Activated naive CD4-positive, alpha-beta T cell treated with anti-CD3 and anti-CD28 coated beads, Interleukin-2, amount 50 U/mL, for 16 hours (primary cell): ENCODE measurements around the gene MRPL9.
A peak's percentile ranks its signal among the peaks of the same experiment; 100 is the strongest.

ENCODE experiments used
- DNase-seq: peaks from one replicate; pipeline ENCODE4 v3.0.0-alpha.2; 2020

Gene MRPL9

DNA sequence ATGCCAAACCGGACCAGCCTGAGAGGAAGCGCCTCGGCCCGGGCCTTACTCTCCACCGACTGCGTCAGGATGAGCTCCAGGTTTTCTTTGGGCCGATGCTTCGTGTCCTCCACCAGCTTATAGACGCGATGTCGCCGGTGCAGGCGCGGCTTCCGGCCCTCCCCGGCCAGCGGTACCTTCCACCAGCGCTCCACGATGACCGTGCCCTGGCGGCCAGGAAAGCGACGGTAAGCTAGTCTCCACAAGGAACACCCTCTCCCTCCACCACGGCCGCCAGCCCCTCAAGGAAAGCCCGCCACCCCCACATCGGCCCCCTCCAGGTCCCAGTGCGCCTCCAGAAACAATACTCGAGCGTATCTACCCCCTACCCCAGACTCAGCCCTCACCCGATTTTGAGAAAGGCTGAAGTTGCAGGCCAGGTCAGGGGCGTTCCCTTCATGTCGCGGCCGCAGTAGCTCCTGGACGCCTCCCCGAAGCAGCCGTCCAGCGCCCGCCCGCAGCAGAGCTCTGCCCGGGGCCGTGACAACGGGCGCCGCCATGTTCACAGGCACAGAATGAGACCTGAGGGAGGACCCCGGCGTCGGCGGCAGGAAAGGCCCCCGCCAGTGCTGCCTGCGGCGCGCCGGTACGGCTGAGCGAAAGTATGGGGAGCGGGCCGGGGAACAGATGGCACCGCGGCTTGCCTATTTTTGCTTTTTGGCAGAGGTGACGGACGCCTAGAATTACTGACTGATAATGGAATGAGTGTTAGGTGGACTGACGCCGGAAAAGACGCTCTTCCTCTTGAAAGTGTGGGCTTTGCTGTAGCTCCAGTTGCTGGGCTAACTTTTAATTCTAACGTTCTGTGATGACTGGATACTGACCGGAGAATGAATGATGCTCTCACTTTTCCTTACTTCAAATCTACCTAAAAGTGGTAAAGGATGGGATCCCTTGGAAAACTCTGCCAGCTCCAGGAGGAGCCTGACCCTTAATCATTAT lies at the start of gene MRPL9:
MRPL9 (minus strand) TSS at position 556 of the 981 bp plus-strand sequence; CDS start at position 539, 17 bp downstream.
- peak; percentile 88 for DNase-seq

GRCh38 chr1:151811181-151811580 lies 47.9 kb upstream of the MRPL9 start:
- no peak for DNase-seq

GRCh38 chr1:151809985-151810556 lies 46.8 kb upstream of the MRPL9 start:
- no peak for DNase-seq

DNA sequence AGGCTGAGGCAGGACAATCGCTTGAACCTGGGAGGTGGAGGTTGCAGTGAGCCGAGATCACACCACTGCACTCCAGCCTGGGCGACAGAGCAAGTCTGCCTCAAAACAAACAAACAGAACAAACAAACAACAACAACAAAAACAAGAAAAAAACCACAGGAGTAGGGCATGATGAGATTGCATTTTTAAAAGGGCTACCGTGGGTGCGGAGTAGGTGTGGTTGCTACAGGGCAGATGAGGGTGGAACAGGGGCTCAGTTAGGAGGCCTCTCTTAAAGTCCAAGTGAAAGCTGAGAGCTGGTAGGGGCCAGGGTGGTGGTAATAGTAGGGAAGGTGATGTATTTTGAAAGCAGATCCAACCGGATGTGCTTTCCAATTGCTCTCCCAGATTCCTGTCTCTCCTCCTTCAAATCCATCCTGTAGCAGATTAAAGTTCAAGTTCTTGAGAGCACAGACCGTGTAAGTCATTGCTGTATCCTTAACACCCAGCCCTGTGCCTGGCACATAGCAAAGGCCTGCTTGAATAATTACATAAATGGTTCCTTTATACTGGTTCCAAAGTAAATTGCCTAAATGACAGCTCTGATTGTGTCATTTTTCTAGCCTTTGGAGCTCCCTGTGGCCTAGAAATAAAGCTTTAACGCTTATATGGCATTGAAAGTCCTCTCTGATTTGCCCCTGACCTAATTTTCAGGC lies 46.1 kb upstream of the MRPL9 start:
- no peak for DNase-seq

GRCh38 chr1:151807766-151808165 lies 44.5 kb upstream of the MRPL9 start:
- DNase-seq: no peak

- DNase-seq: no peak
These were observed 43.8 kb upstream of the MRPL9 start for GRCh38 chr1:151807131-151807530.

DNA sequence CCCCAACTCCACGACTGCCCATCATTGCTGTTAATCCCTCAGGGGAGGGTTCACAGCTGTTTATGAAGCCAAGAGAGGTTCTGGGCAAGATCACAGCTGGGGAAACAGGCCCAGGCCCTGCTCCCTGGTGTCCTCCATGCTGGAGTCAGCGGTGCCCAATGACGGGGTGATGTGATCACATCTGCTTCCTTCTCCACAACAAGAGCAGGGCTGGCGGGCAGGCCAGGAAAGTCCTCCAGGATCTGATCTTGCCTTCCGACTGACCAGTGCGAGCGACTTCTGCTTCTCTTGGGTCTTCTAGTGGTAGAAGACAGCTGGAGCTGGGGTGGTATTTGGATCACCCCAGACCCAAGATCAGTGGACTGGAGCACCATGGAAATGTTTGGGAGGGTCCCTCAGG lies 42.9 kb upstream of the MRPL9 start:
- DNase-seq: no peak

- no peak for DNase-seq
These were observed 41.9 kb upstream of the MRPL9 start, which contains the start of gene LINGO4 for GRCh38 chr1:151805066-151805820. Gene LINGO4, minus strand, starts transcription at chr1:151805419. Its CDS starts 2,715 bp downstream, at chr1:151802704.

- DNase-seq: no peak
These were observed 40.6 kb upstream of the MRPL9 start for GRCh38 chr1:151803915-151804314.

- no peak for DNase-seq
These were observed 39.9 kb upstream of the MRPL9 start for GRCh38 chr1:151803164-151803563.

DNA sequence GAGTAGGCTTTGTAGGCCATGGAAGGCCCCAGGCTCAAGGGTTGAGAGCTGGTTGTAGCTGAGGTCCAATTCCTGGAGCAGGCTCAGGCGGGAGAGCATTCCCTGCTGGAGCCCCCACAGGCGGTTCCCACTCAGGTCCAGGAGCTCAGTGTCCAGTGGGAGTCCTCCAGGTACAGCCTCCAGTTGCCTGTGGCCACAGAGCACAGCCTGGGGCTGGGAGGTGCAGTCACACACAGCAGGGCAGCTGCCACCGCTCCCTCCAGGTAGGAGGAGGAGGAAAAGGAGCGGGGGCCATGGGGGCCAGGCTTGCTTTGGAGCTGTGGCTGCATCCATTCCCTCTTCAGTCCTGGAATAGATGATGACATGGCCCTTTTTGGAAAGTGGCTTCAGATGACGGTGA lies 39.1 kb upstream of the MRPL9 start:
- no peak for DNase-seq

DNA sequence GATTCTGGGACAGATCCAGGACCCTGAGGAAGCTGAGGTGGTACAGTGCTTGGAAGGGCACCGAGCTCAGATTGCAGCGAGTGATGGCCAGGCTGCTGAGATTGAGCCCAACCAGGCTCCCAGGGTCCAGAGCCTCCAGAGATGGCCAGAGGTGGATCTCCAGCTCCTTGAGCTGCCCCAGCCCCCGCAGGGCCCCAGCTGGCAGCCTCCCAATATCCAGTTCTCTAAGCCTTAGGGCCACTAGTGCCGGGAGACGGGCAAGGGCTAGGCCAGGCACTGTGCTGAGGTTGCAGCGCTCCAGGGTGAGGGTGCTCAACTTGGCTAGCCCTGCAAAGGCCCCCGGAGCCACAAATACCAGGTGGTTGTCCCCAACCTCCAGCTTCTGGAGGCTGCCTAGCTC lies 38.5 kb upstream of the MRPL9 start:
- no peak for DNase-seq

GRCh38 chr1:151801310-151801820 lies 38.1 kb upstream of the MRPL9 start:
- DNase-seq: no peak

DNA sequence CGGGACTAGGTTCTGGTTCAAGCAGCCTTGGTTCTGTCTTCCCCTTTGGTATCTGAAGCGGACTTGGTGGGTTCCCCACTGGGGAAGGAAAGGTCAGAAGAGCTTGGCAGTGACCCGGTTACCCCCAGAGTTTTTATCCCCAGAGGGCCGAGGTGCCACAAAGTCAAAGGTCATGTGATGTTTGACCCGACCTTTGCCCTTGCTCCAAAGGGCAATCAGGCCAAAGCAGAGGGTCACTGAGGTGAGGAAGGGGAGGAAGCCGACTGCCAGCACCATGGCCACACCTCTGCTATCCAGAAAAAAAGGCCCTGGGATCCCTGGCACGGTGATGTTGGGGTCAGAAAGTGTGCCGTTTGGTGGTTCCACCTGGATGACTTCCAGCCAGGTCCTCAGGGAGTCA lies 37.5 kb upstream of the MRPL9 start:
- no peak for DNase-seq

GRCh38 chr1:151799179-151800022 lies 36.1 kb upstream of the MRPL9 start:
- DNase-seq: no peak

DNA sequence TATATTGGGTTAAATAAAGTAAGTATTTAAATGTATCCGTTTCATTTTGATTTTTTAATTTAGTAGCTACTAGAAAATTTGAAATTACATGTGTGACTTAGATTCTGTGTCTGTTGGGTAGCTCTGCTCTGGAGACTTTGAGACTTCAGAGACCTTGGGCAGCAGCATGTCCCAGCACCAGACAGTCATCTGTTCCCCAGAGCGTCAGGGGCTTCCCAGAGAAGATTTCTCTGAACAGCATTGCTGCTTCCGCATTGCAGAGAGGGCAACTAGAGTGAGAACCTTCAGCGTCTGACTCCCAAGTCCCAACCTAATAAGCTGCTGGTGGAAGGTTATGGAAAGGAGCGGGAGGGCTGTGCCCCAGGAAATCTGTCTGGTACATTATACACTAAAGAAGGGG lies 35.3 kb upstream of the MRPL9 start:
- no peak for DNase-seq

DNA sequence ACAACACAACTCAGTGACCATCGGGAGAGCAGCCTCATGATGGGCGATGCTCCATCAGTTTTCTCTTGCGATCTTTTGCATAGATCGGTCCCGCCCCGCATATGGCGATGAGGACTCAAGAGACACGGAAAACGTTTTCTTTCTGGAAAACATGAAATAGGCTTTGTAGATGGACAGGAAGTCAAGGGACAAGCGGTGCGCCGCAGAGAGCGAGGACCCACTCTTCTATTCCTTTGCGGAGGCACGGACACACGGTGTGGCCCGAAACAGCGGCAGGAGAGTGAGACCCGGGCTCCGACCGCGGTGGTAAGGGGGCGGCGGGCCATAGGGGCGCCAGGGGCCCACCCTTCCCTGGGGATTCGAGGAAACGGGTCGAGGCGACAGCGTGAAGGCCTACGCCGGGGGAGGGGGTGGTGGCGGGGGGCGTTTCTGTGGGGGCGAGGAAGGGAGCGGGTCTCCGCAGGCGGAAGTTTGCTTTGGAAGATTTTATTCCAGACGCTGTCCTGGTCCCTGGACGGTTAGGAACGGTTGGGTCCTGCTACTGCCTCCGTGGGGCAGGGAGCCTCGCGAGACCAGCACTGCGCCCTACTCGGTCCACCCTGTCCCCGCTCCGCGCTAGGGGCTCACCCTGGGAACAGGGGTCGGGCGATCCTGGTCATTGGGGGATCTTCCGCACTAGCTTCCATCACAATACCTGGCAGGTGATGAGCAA lies 27.8 kb upstream of the MRPL9 start:
- no peak for DNase-seq

DNA sequence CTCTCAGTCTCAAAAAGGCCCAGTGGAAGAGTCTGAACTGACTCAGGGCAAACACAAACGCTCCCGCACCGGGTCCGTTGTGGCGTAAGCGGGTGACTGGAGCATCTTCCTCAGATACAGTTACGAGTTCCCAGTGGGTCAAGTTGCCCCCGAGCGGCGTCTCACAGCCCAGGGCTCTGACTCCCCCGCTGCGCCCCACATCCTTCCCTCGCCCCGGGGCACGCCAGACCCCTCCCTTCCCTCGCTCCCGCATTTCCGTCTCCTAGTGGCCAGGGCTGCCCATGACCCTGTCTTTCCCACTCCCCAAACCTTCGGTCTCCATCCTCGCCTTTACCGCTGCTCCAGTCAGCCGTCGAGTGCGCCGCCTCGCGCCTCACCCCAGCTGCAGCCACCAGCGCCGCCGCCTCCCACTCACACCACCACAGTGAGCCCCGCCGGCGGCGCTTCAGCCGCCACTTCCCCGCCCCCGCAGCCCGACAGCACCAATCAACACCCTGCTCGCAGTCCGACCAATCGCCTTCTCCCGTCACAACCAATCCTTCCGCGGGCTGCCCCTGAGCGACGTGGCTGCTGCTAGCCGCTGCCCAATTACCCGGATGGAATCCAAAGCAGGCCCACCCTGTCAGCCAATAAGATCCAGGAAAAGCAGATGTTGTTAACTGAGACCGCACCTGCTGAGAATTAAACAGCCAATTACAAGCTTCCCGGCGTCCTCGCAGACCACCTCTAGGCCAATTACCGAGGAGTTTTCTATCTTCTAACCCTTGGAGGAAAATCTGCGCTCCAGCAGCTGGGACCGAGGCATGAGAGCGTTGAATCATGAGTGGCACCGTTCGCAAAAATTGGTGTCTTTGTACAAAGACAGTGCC lies 27.0 kb upstream of the MRPL9 start, which contains the start of gene TDRKH:
TDRKH (minus strand) TSS at position 430 of the 869 bp plus-strand sequence. CDS start 7,478 bp downstream, outside the sequence.
- DNase-seq: peak; percentile 99

DNA sequence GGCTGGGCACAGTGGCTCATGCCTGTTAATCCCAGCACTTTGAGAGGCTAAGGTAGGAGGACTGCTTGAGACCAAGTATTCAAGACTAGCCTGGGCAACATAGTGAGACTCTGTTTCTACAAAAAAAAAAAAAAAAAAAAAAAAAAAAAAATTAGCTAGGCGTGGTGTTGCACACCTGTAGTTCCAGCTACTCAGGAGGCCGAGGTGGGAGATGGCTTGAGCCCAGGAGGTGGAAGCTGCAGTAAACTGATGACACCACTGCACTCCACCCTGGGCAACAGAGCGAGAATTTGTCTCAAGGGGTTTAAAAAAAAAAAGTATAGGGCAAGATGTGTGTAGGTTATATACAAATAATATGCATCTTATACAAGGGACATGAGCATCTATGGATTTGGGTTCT lies 24.4 kb upstream of the MRPL9 start:
- DNase-seq: no peak

GRCh38 chr1:151783796-151784195 lies 20.5 kb upstream of the MRPL9 start:
- DNase-seq: no peak
